Adipose tissue (tissue), 3 donors: Measurements from ENCODE around the gene SNX33. TPM values are rescaled to one million over a fixed set of nuclear protein-coding genes. Genes with fewer than 3 reads are reported as not detected.

Experiments used
- H3K27ac ChIP-seq: one replicate; pipeline ENCODE4 v1.5.1; 2013; ENCODE audit warnings: low read depth, low read length
- whole genome bisulfite sequencing, 3 donors: extraction: QIAGEN DNeasy Blood & Tissue Kit; methylation state at CpG; one replicate each; pipeline ENCODE4 v1.1.7; 2013; 5-methylcytosine and 5-hydroxymethylcytosine counted together
- polyA plus RNA-seq, 3 donors: library from polyadenylated mRNA; stranded (reverse); fragments of 200-250 nt; gene quantifications; one replicate each; pipeline ENCODE4 v1.2.3, GENCODE V29; 2013
- donor health status: healthy with polysubstance abuse.
- donor health status: Bipolar disorder and iron deficiency.
- donor health status: healthy.

The SNX33 gene
- polyA plus RNA-seq, 3 donors, result 14.1 to 18.3 (median 17.4) TPM

- WGBS, 3 donors, result 0 to 1% (median 0%) methylated on average over 78 to 83 of the region's 83 CpGs
- peak within 1 kb of the TSS; percentile 61 for H3K27ac ChIP-seq
These were observed 7.8 kb upstream of the SNX33 start, which contains the start of gene IMP3 for GRCh38 chr15:75639709-75640482. TSS of gene IMP3 (minus strand) at chr15:75640224. CDS start at chr15:75640168, 56 bp downstream.

GRCh38 chr15:75640483-75641178 is 7.1 kb upstream of the SNX33 start:
- 6 to 7% (median 6%) methylated on average over 17 of the region's 17 CpGs for WGBS, 3 donors
- peak overlapping the region; percentile 49 for H3K27ac ChIP-seq

DNA sequence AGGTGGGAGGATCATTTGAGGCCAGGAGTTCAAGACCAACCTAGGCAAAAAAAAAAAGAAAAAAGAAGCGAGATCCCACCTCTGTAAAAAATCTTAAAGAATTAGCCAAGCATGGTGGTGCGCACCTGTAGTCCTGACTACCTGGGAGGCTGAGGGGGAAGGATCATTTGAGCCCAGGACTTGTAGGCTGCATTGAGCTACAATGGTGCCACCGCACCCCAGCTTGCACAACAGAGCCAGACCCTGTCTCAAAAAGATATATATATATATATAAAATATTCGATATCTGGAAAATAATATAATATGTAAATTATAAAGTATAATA is 6.6 kb upstream of the SNX33 start:
- WGBS, 3 donors, result 74 to 84% (median 81%) methylated on average over 4 of the region's 4 CpGs
- H3K27ac ChIP-seq, result no peak overlapping the region

GRCh38 chr15:75641603-75642002 is 6.1 kb upstream of the SNX33 start:
- H3K27ac ChIP-seq, result no peak overlapping the region
- WGBS, 3 donors, result 41 to 87% (median 76%) methylated on average over 5 of the region's 5 CpGs

- H3K27ac ChIP-seq, result no peak overlapping the region
- 76 to 86% (median 76%) methylated on average over 2 of the region's 2 CpGs for whole genome bisulfite sequencing, 3 donors
These were observed 3.3 kb upstream of the SNX33 start for GRCh38 chr15:75644376-75644775.

DNA sequence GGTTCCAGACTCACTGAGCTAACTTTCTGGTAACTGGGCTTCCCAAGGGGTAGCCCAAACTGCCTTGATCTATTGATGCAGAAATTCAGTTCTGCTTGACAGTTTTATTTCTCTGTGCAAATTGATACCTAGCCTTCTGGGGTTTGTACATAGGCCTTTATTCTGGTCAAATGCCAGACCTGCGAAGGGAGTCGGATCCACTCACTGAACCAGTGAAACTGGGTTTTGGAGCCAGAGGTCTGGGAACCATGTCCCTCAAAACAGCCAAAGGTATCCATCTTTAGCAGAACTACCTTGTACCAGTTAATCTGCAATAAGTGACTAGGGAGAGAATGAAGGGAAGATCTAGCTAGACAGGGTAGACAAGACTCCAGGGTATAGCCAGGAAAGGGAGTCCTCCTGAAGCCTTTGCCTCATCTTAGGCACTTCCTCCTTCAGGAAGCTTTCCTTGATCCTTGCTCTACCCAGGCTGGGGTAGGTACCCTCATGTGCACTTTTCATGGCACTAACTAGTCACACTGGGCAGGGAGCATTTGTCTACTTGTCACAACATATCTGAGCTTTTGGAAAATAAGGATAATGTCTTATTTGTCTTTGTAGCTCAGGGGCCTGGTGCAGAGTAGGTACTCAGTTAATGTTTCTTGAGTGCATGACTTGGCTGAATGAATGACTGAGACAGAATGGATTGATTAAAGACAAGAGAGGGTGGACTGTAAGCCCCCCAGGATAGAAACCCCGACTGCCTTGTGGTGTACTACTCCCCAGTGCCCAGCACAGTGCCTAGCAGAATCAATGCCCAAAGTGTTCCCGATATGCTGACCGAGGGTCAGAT is 1.4 kb upstream of the SNX33 start:
- 22 to 45% (median 42%) methylated on average over 5 of the region's 5 CpGs for WGBS, 3 donors
- peak overlapping the region; percentile 5 for H3K27ac ChIP-seq

GRCh38 chr15:75646944-75647364 is 758 bp upstream of the SNX33 start:
- WGBS, 3 donors, result 1% methylated on average over 23 to 26 of the region's 26 CpGs
- H3K27ac ChIP-seq, result peak overlapping the region; percentile 5

GRCh38 chr15:75648156-75649000 is 666 bp downstream of the SNX33 start:
- H3K27ac ChIP-seq, result peak overlapping the region; percentile 76
- WGBS, 3 donors, result 2 to 8% (median 8%) methylated on average over 29 to 34 of the region's 34 CpGs

DNA sequence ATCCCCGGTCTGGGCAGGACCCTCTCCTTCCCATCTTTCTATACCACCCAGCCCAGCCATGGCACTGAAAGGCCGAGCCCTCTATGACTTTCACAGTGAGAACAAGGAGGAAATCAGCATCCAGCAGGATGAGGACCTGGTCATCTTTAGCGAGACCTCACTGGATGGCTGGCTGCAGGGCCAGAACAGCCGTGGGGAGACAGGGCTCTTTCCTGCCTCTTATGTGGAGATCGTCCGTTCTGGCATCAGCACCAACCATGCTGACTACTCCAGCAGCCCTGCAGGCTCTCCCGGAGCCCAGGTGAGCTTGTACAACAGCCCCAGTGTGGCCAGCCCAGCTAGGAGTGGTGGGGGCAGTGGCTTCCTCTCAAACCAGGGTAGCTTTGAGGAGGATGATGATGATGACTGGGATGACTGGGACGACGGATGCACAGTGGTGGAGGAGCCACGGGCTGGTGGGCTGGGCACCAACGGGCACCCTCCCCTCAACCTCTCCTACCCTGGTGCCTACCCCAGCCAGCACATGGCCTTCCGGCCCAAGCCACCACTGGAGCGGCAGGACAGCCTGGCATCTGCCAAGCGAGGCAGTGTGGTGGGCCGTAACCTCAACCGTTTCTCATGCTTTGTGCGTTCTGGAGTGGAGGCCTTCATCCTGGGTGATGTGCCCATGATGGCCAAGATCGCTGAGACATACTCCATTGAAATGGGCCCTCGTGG is 1.5 kb downstream of the SNX33 start:
- no peak overlapping the region for H3K27ac ChIP-seq
- WGBS, 3 donors, result 64 to 71% (median 64%) methylated on average over 19 of the region's 19 CpGs

DNA sequence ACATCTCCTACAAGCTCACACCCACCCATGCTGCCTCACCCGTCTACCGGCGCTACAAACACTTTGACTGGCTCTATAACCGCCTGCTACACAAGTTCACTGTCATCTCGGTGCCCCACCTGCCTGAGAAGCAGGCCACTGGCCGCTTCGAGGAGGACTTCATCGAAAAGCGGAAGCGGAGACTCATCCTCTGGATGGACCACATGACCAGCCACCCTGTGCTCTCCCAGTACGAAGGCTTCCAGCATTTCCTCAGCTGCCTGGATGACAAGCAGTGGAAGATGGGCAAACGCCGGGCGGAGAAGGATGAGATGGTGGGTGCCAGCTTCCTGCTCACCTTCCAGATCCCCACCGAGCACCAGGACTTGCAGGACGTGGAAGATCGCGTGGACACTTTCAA is 2.1 kb downstream of the SNX33 start:
- WGBS, 3 donors, result 82 to 85% (median 84%) methylated on average over 18 of the region's 18 CpGs
- no peak overlapping the region for H3K27ac ChIP-seq

- no peak overlapping the region for H3K27ac ChIP-seq
- 19 to 45% (median 38%) methylated on average over 9 of the region's 9 CpGs for WGBS, 3 donors
These were observed 3.4 kb downstream of the SNX33 start for GRCh38 chr15:75650908-75651809.

- 38 to 54% (median 49%) methylated on average over 2 of the region's 2 CpGs for WGBS, 3 donors
These were observed 4.3 kb downstream of the SNX33 start for GRCh38 chr15:75651810-75652543.

DNA sequence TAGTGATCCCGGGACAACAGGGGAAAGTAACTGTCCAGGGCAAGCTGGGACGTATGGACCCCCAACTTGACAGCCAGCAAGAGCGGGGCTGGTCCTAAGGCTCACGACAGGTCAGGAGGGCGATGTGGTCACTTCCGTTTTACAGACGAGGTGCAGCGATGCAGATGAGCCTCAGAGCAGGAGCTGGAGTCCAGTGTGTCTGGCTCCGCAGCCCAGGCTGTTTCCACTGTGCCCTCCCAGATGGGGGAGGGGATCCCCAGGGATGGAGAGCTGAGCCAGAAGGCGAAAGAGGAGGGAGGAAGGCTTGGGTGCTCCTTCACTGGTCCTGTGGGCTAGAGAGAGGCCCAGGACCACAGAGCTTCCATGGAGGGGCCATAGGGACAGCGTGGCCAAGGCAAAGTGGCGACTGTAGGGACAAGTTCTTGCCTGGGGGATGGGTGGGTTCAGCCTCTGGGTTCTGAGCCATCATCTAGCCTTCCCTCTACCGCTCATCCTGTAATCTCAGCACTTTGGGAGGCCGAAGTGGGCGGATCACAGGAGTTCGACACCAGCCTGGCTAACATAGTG is 5.7 kb downstream of the SNX33 start:
- no peak overlapping the region for H3K27ac ChIP-seq
- 67 to 87% (median 70%) methylated on average over 16 of the region's 16 CpGs for WGBS, 3 donors

More at GRCh38 chr15:75651810-75652543, 4.3 kb downstream of the SNX33 start:
- no peak overlapping the region for H3K27ac ChIP-seq

DNA sequence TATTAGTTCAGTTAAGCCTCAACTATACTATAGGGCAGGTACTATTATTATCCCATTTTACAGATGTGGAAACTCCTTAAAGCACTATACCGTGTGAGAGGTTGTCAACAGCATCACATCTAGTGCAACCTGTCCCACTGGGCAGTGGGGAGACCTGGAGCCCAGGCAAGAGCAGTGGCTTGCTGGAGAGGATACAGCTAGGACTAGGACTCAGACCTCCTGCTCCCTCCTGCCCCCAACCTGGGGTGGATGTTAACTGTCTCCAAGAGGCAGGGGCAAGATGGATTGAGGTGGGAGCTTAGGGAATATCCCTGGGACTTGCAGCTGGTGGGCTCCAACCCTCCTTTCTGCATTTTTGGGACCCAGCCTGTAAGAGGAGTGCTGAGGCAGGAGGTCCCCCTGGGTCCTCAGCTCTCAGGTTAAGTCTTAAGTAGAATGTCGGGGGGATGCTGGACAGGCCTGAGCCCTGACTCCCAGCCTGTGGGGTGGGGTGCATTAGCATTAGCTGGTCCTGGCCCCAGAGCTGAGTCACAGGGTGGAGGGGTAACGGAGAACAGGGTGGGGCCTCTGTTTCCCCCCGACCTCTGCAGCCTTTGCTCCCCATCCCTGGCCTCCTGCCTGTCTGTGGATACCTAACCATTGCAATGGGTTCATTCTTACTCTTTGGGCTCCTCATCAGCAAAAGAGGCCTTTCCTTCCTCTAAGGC is 6.6 kb downstream of the SNX33 start:
- no peak overlapping the region for H3K27ac ChIP-seq
- WGBS, 3 donors, result 50 to 70% (median 60%) methylated on average over 4 of the region's 4 CpGs

- H3K27ac ChIP-seq, result no peak overlapping the region
- WGBS, 3 donors, result 48 to 73% (median 68%) methylated on average over 4 of the region's 4 CpGs
These were observed 8.2 kb downstream of the SNX33 start for GRCh38 chr15:75655931-75656330.
